ENCODE results near the gene OCIAD1.
"Not testable (repeated sequence)": the region's sequence is repeated elsewhere in the genome, so short reads cannot be mapped to it uniquely, and the experiment has no call there.

OCIAD1 gene

DNA sequence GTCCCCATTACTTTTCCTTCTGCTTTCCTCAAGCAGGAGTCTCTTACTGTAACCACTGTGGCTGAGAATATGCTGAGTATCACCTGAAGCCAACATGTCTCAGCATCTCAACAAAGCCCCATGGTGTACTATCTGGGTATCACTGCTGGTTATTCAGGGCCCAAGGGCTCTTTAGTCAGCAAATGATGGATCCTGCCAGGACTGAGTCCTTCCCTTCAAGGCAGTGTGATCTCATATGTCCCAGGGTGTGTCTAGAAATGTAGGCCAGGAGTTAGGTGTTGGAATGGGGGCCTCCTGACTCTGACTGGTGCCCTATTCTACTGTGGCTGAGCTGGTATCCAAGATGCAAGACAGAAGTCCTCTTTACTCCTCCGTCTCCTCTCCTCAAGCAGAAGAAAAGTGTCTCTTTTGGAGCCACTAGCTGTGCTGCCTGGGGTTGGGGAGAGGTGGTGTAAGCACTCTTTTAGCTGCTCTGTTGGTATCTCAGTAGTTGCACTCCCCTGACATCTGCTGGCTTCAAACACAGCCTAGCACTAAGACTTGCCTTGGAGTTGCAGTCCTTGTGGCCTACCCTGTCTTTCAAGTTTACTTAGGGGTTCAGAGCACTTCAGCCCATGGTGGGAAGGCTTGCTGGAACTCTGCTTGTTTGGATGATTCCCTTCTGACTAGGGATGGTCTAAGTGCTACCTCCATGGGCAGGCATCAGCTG lies 47.1 kb downstream of the OCIAD1 start:
- H3K4me3 ChIP-seq (ENCODE audit: low read depth, low read length): no peak overlapping the region
- TF ChIP-seq, protein P1, sequence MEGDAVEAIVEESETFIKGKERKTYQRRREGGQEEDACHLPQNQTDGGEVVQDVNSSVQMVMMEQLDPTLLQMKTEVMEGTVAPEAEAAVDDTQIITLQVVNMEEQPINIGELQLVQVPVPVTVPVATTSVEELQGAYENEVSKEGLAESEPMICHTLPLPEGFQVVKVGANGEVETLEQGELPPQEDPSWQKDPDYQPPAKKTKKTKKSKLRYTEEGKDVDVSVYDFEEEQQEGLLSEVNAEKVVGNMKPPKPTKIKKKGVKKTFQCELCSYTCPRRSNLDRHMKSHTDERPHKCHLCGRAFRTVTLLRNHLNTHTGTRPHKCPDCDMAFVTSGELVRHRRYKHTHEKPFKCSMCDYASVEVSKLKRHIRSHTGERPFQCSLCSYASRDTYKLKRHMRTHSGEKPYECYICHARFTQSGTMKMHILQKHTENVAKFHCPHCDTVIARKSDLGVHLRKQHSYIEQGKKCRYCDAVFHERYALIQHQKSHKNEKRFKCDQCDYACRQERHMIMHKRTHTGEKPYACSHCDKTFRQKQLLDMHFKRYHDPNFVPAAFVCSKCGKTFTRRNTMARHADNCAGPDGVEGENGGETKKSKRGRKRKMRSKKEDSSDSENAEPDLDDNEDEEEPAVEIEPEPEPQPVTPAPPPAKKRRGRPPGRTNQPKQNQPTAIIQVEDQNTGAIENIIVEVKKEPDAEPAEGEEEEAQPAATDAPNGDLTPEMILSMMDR (IDR thresholded peaks at IDR 0.05; ENCODE audit: low read depth, low read length): no peak

DNA sequence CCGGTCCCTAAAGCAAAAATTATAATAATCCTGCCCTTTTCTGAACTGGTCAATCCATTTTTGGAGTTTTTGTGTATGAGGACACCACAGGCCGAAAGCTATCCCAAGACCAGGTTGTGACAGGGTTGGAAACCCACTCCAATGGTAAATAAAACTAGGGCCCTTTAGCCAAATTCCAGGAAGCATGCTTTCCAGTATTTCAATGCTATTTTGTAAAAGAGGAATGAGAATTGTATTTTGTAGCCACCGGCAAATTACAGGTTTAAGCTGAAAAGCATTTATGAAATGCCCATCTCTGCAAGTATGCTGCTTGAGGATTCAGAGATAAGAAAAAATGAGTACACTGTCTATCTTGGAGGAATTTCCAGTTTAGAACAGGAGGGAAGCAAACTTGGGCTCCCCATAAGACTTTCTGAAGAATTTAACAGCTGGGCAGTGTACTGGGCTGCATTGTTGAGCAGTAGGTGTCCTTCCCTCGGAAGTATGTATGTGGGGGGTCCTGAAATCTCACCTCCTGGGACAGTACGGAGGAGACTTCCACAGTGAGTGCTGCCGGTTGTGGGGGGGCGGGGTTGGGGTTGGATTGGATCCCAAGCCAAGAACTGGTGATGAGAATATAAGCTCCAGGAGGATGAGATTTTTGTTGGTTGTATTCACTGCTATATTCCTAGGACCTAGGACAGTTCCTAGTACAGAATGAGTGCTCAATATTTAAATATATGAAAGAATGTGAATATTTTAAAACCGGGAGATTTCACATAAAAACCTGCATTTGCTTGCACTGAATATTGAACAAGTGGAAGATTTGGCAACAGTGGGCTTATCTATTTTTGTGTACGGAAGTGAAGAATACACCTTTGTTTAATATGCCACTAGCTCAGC lies 48.9 kb downstream of the OCIAD1 start:
- TF ChIP-seq, protein P1 (IDR thresholded peaks at IDR 0.05; ENCODE audit: low read depth, low read length): no peak

DNA sequence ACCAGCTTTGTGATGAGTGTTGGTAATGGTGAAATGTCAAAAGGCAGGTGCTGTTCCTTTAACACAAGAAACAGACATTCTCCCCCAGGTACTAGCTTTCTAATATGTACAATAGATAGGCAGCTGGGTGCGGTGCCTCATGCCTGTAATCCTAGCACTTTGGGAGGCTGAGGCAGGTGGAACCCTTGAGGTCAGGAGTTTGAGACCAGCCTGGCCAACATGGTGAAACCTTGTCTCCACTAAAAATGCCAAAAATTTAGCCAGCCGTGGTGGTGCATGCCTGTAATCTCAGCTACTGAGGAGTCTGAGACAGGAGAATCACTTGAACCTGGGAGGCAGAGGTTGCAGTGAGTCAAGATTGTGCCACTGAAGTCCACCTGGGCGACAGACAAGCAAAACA lies 50.8 kb downstream of the OCIAD1 start:
- H3K4me3 ChIP-seq (ENCODE audit: low read depth, low read length): not testable (repeated sequence)

More for the DNA sequence above, 48.9 kb downstream of the OCIAD1 start:
- H3K4me3 ChIP-seq (ENCODE audit: low read depth, low read length): no peak overlapping the region

DNA sequence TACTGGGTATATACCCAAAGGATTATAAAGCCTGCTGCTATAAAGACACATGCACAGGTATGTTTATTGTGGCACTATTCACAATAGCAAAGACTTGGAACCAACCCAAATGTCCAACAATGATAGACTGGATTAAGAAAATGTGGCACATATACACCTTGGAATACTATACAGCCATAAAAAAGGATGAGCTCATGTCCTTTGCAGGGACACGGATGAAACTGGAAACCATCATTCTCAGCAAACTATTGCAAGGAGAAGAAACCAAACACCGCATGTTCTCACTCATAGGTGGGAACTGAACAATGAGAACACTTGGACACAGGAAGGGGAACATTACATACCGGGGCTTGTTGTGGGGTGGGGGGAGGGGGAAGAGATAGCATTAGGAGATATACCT lies 58.9 kb downstream of the OCIAD1 start:
- not testable (repeated sequence) for H3K4me3 ChIP-seq (ENCODE audit: low read depth, low read length)

DNA sequence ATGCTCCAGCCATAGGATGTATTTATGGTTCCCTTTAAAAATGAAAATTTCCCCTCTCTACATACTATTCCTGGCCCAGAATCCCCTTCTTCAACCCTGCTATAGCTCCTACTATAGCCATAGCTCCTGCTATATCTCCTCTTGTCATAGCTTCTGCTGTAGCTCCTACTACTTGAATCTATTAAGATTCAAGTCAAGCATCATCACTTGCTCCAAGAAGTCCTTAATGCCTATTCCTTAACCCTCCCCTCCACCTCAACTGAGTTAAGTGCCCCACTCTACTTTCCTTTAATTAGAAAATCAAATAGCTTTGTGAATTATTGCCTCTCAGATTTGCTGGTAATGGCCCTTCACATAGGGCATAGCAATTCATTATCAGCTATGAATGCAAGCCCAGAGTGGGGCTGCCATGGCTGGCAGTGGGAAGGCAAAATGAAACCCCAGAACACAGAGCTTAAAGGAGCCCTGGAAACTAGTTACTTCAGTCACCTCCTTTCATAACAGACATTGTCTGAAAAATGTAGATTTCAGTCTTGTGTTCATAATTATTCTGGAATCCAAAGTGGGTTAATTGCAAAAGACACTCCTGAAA lies 60.2 kb downstream of the OCIAD1 start:
- H3K4me3 ChIP-seq (ENCODE audit: low read depth, low read length): no peak overlapping the region
- TF ChIP-seq, protein P1 (IDR thresholded peaks at IDR 0.05; ENCODE audit: low read depth, low read length): no peak

DNA sequence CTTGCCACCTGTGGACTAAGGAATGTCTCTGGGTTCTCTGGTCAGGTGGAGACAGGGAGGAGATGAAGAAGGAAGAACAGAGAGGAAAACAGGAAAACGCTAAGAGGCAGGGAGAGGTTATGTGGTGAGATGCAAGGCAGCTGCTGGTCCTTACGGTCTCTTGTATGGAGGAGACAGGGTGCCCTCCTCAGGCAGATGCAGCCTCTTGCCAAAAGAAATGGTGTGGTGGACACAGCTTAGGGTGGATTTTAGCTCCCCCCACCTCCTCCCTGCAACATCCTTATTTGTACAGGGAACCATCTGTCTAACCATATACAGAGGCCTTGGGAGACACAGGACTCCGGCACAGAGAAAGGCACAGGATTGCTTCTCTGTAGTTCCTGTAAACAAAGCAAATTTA lies 66.0 kb downstream of the OCIAD1 start:
- TF ChIP-seq, protein P1 (IDR thresholded peaks at IDR 0.05; ENCODE audit: low read depth, low read length): no peak

DNA sequence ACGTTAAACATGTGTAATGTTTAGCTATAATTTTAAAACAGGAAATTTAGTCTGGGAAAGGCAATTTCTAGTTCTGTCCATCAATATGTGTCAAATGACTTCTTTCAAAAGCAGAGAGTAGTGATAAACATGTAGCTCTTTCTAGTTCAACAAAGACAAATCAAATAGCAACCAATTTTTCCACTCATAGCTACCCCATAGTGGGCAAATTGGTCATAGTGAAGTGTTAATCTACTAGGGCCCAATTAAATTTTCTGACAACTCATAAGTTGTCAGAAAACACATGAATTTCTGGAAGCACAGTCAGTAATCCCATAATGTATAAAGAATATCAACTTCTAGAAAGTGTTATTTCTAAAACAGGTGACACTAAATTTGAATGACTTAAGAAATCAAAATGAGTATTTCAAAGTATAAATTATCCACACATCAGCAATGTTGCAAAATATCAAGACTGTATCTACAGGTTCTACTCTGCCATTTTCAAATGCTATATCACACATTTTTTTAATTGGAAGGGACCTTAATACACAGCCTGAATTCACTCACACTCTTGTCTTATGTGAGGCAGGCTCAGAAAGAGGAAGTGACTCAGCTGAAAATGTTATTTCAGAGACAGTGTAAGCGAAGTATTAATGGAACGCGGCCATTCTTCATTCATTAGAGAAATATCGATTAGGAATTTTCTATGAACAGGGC lies 68.0 kb downstream of the OCIAD1 start:
- no peak overlapping the region for H3K4me3 ChIP-seq (ENCODE audit: low read depth, low read length)
- TF ChIP-seq, protein P1 (IDR thresholded peaks at IDR 0.05; ENCODE audit: low read depth, low read length): no peak

More for the DNA sequence above, 66.0 kb downstream of the OCIAD1 start:
- H3K4me3 ChIP-seq (ENCODE audit: low read depth, low read length): no peak overlapping the region

DNA sequence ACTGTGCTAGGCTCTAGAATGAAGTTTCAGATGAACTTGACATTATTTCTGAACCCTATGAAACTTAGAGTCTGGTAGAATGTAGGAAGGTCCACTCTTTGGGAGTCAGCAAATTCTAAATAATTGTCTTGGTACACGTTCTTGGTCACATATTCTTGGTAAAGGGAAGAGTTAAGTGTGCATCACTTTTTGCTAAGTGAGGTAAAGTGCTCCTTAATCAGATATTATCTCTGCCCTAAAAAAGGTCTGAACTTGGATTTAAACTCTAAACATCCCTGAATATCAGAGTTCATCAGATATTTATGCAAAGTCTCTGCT lies 68.5 kb downstream of the OCIAD1 start:
- TF ChIP-seq, protein P1 (IDR thresholded peaks at IDR 0.05; ENCODE audit: low read depth, low read length): no peak
- H3K4me3 ChIP-seq (ENCODE audit: low read depth, low read length): no peak overlapping the region

Data from WI38 (cell line).